HG02571 (cell line): ENCODE measurements around the gene PELI2.

ENCODE experiments used
- ATAC-seq: cut with Tn5 transposase; IDR thresholded peaks from one replicate; pipeline ENCODE4 v1.9.1; 2021; ENCODE audit warnings: mild to moderate bottlenecking, moderate library complexity; ENCODE audit not compliant: unreplicated experiment

Gene PELI2

DNA sequence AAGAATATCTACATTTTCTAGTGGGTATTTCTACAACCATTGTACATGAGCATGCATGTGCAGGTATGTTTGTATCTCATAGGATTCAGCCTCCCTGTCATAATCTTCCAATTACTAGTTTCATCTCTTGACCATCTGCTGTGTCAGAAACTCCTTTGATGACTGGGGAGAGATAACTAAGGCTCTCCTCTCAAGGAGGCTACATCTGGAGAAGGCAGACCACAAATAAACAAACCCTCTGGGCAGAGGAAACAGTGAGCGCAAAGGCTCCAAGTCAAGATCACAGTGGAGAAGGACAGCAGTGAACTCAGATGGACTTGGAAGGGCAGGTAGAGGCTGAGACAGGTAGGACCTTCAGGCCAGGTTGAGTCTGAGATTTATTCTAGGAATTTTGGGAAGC, 166.4 kb downstream of the PELI2 start:
- no peak for ATAC-seq

DNA sequence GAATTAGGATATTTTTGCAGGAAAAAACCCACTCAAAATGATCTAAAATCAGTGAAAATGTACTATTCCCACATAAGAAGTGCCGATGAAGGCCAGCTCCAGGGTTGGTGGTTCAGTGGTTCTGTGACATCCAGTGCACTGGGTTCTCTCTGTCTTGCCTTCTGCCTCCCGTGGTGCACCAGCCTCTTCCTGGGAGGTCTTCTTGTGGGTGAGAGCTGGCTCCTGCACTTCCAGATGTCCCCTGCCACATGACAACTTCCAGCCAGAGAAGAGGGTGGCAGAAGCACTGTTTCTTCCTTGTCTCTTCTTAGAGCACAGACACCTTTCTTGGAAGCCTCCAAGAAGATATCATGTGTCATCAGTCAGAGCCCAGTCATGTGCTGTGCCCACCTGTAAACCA, 170.9 kb downstream of the PELI2 start:
- no peak for ATAC-seq

DNA sequence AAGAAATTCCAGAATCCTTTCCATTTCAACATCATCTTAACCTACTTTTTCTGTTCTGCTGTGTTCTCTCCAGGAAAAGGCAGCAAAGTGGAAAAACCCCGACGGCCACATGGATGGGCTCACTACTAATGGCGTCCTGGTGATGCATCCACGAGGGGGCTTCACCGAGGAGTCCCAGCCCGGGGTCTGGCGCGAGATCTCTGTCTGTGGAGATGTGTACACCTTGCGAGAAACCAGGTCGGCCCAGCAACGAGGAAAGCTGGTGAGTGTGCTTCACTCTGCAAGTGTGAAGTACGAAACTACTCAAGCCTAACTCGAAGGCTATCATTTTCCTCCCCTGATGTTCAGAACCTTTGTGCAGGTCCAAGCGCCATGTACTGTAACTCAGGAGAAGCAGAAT, 172.0 kb downstream of the PELI2 start:
- ATAC-seq, result no peak

DNA sequence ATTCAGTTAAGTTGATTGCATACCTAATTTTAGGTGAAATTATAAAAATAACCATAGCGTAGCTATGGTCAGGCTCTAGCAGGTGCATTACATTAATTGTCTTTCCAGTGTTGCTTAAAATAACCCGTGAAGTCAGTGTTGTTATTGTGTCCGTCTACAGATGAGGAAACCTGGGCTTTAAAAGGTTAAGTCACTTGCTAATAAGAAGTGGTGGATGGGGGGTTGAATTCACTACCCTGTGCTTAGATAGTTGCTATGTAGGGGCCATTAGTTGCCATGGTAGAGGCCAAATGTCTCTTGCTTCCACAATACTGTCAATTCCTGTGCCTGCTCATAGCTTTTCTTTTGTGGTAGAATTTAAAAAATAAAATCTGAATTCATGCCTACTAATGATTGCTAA, 174.8 kb downstream of the PELI2 start:
- ATAC-seq, result no peak

DNA sequence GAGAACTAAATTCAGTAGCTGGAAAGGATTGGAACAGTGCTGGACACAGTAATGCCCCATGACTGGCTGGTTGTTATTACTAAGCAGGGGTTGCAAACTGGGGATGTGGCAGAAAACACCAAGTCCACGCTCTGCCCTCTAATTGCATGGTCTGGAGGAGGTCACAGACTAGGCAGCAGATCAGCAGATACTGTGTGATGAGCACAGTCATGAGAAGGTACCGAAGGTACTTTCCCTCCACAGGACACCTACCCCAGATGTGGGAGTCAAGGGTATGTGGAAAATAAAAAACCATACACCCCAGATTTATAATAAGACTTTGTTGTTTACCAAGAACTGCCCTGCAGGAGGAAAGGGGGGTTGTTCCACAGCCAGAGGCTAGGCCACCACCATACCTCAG, 175.3 kb downstream of the PELI2 start:
- no peak for ATAC-seq

DNA sequence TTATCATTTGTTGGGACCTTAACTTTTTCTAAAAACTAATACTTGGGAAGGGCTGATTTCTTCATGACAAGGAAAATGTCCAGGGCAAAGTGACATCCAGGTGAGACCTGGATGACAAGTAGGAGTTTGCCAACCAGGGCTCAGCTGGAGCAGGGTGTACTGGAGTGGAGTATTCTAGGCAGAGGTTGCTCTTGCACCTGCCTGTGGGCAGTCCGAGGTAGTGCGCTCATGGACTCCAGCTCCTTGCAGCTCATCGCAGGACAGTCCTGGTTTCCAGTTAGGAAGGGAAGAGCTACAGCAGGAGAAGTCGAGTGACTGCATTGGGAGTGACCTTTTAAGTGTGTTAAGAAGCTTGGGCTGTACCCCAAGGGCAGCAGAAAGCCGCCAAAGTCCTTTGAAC, 175.9 kb downstream of the PELI2 start:
- ATAC-seq, result no peak

DNA sequence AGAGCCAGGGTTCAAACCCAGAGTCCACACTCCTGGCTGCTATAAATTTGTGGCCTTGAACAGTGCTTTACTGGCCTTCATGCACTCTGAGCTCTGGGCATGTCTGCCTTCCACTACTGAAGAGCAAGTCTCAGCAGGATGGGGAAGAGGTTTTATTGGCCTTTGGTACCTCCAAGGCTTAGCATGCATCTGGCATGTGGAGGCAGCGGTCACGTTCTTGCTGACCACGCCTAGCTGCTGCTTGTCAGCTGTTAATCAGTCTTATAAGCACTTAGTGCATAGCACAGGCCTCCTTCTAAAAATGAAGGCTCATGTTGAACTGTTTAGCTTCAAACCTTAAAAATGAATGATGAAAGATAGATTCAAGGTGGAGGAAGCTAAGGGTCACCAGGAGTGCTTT, 177.5 kb downstream of the PELI2 start:
- no peak for ATAC-seq

DNA sequence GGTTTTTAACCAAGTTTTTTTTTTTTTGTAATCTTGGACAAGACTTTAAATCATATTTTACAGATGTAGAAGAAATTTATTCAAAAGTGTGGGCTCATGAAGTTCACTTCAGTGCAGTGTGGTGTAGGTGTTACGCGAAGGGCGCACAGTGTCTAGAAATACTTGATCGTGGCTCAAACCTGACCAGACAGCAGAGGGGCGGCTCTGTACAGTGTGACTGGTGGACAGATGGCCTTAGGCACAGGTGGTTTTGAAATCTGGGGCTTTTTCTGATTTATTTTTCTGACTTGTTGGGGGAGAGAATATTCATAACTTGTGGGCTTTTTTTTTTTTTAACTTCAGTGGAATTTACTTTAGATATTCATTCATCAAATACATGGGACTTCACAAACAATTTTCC, 179.2 kb downstream of the PELI2 start:
- no peak for ATAC-seq

DNA sequence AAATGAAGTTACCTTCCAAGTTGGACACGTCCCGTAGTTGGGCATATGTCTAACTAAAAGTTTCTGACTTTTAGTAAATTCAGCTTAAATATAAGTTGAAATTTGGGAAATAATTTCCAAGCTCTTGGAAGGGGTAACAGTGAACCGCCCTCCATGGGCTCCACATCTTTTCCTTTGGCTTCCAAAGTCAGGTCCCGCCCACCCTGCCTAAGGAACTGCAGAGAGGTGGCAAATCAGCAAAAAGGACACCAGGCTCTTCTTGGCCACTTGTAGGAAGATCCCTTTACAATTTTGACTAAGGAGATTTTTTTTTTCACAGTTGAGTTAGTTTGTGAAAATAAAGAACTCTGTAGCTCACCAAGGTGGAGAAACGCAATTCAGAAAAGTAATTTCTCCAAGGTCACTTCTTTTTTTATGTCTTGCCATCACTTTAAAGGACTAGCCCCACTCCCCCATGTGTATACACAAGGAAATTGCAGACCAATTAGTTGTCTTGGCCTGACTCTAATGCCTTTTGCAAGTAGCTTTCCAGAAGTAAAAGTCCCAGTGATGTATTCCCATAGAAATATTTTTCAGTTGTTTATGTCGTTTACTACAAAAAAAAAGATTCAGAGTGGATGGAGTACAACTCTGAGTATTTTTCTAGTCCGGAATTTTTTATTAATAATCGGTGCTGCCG, 181.2 kb downstream of the PELI2 start:
- ATAC-seq, result no peak

DNA sequence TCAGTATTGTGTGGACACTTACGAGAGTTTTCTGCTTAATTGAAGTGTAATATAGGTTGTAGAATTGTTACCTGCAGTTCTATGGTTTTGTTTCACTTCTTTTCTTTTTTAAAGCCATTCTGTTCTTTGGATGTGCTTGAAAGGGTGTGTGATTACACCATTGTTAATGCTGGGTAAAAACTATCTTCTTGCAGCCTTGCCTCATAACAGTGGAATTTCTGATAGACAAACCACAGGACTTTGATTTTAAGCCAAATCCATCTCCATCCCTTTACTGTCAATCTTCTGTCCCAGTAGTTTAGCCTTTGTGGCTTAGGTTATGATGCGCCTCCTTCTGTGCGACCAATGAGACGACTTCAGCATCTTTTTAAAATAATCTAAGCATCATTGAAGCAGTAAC, 182.3 kb downstream of the PELI2 start:
- no peak for ATAC-seq

DNA sequence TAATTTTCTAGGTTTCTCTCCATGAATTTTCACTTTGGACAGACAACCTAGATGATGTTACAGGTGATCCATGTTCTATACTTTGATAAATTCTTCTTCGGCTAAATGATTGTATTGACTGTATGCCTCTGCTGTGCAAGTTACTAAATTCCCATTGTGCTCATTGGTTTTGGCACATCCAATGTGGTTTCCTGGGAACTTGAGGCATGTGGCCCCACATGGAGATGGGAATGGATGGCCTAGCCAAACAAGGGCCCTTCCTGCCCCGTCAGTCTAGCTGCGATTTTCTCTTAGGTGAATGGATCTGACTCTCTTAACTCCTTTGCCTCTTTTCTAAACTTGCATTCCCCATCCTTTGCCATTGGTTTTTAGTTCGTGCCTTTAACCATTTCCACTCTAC, 186.2 kb downstream of the PELI2 start:
- no peak for ATAC-seq

DNA sequence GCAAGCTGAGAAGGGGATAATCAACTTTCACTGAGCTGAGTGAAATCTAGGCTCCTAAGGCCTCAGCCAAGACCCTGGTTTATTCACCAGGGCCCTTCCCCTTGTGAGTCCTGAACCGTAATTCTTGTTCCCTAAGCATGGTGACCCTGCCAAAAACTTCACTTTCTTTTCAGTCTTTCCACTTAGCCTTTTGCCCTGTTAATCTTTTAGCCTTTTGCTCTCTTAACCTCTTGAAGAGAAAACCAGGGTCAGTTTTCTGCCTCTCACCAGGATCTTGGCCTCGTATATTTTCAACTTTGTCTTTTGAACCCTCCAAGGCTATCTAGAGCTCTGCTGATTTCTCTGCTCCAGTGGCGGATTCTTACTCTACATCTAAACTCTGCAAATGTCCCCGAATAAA, 191.0 kb downstream of the PELI2 start:
- no peak for ATAC-seq

DNA sequence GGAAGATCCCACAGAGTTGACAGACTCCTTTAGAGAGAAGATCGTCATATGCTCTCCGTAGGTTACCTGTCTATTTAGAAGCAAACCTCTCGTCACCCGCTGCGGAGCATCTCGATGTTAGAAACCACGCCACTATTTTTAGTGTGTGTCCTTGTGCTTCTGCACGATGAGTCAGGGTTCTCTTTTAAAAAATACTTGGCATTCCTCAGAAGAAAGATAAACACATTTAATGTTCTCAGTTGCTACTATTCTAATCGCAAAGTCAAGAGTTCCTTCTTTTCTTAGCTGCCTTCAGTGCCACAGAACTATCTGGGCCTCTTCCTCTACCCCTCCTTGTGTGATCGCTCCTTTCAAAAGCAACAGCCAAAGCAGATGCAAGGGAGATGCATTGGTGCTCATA, 192.4 kb downstream of the PELI2 start:
- no peak for ATAC-seq

DNA sequence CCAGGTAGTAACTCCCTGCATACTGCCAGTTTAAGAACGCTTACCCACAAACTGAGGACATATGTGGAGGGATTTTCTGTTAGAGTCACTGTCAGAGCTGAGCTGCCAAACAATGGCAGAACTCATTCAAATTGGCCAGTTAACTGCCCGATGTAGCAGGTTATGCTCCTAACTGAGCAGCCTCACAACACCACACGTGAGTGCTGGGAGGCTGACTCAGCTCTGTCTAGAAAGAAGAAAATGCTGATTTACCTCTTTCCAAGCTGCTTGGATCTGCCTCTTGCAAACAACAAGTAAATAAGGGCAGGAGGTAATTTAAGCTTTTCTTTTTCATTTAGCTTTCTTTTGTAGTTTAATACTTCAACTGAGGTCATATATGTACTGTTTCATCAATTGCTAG, 195.6 kb downstream of the PELI2 start:
- ATAC-seq, result no peak

DNA sequence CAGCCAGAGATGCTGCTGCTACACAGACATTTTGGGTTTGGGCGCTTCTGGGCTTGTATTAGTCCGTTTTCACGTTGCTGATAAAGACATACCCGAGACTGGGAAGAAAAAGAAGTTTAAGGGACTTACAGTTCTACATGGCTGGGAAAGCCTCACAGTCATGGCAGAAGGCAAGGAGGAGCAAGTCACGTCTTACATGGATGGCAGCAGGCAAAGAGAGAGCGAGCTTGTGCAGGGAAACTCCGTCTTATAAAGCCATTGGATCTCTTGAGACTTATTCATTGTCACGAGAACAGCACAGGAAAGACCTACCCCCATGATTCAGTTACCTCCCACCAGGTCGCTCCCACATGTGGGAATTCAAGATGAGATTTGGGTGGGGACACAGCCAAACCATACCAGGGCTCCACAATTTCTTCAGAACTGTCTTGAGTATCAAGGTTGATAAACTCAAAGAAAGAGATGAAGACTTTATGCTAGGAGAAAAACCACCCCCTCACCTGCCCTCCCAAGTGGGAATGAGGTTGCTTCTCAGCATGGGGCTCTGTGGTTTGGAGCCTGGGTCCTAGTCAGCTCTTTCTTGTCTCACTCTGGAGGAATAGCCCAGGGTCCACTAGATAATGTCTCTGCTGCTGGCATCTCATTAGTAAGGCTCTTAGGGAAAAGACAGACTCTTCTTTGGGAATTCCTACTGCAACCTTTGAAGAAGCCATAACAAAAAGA, 200.3 kb downstream of the PELI2 start:
- ATAC-seq, result no peak

DNA sequence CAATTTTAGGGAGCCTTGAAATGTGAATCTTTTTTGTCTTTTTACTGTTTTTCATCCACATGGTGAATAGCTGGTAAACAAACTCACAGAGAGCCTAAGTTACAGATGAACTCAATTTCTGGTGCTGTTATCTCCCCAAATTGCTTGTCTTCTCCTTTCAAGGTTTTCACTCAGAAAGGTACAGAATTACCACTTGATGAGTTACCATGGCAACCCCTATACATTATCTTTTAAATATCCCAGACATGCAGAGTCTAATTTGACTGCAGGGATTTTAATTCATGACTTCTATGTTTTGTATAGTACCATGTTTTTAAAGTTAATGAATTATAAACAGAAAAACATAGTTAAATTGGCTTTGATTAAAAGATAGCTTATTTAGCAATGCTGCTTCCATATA, 203.7 kb downstream of the PELI2 start:
- no peak for ATAC-seq

DNA sequence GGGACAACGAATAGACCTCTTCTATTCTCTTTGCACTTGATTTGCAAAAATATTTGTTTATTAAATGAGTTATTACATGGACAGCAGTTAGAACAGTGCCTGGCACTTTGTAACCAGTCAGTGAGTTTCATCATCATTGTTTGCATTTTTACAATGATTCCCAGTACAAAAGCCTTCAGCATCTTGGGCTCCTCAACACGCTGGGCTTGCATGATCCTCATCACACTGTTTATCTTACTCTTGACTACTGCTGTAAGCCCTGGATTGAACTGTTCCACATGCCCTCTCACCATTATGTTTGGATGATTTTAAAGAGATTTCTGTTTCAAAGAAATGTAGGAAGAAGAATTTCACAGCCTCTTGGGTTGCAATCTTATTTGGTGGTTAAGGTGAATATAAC, 204.3 kb downstream of the PELI2 start:
- no peak for ATAC-seq

DNA sequence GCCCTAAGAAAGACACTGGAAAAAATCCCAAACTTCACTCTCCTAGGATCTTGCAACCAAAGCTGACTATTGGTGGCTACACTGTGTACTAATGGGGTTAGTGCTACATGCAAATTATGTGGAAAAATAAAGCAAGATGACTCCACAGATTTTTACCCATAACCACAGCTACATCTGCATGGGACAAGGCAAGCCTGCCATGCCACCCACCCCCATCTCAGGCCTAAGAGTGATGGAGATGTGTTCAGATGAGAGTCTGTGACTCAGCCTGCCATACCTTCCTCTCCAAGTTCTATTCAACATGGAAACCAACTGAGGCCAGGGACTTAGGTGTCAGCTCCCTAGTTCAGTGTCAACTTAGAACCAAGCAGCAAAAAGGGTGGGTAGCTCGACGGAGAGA, 206.2 kb downstream of the PELI2 start:
- no peak for ATAC-seq

DNA sequence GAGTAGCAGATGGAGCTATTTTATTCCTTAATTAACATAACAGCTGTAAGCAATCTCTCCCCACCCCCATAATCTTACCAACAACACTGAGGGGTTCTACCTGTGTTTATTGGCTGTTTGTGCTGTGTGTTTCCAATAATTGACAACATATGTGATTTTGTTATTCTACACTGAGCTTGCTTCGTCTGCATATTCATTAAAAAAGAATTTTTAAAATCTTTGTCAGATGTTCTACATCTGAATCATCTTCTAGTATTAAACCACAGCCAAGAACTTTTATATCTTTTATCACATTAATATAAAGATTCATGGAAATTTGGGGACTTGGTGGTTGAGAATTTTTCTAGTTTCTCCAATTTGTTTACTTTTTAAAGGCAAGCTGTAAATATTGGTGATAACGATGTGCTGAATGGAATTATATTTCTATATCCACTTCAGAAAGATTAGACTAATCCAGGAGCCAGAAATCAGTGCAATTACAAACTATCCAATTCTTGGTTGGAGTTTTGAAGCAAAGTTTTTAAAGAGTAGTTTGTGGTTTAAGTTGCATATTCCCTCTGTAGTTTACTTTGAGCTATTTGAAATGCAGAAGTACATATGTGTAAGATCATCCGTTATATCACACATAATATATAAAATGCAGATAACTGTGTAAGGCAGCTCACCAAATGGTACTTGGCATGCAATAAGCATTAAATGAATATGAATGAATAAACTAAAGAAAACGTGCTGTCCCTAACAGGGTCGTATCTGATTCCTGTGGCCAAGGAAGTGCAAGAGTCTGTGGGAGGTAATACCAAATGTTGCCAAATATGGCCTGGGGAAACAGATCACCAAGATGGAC, 206.9 kb downstream of the PELI2 start:
- no peak for ATAC-seq

DNA sequence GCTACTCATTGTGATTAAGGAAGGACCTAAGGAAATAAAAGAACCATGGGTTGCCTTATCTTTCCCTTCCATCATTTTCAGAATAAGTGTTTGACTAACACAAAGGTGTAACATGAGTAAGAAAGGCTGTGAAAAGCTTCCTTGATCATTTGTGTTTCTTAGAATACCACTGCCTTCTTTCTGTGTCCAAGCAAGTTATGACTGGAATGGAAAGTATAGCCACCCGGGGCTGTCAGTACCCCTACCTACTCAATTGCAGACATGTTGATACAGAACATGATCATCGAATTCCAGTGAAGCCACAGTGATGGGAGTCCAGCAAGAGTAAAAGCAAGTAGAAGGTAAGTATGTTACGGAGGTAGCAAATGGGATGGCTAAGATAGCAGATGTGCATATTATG, 209.8 kb downstream of the PELI2 start:
- ATAC-seq, result no peak

DNA sequence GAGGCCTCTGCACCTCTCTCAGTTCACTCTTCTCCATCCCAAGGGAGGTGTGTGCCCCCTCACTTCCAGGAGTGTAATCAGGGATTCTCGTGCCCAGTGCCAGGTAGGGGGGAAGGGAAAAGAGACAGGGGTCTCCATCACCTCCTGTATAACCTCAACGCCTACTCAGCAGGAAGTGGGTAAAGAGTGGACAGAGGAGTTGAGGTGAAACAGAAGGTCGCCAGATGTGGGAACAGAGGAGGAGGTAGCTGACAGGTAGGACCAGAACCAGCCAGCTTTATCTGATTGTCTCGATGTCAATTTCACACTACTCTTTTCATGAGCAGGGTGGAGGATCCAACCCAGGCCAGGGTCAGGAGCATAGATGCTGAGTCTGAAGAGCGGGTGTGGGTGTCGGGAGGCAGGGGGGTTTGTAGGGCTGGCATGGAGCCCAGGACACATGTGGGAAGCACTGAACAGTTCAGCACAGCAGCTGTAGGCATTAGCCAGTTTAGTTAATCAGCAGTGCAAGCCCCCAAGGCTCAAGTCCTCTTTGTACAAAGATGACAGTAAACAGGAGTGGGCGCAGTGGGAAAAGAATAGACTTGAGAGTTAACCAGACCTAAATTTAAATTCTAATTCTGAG, 213.5 kb downstream of the PELI2 start:
- ATAC-seq, result no peak
